GM23248 (cell line): ENCODE measurements around the gene ELMO1.

Source experiments
- EZH2 ChIP-seq: fragments of 200-600 bp; sonication (generic); IDR thresholded peaks from 2 replicates; pipeline ENCODE4 v1.6.1; 2018; ENCODE audit warnings: antibody characterized with exemption, mild to moderate bottlenecking; ENCODE audit not compliant: insufficient read depth, poor library complexity, severe bottlenecking
- EZH2phosphoT487 ChIP-seq: fragments of 200-600 bp; sonication (generic); IDR thresholded peaks from 2 replicates; pipeline ENCODE4 v1.6.1; 2018; ENCODE audit warnings: antibody characterized with exemption, moderate library complexity, mild to moderate bottlenecking, low read depth; ENCODE audit not compliant: insufficient read depth

DNA sequence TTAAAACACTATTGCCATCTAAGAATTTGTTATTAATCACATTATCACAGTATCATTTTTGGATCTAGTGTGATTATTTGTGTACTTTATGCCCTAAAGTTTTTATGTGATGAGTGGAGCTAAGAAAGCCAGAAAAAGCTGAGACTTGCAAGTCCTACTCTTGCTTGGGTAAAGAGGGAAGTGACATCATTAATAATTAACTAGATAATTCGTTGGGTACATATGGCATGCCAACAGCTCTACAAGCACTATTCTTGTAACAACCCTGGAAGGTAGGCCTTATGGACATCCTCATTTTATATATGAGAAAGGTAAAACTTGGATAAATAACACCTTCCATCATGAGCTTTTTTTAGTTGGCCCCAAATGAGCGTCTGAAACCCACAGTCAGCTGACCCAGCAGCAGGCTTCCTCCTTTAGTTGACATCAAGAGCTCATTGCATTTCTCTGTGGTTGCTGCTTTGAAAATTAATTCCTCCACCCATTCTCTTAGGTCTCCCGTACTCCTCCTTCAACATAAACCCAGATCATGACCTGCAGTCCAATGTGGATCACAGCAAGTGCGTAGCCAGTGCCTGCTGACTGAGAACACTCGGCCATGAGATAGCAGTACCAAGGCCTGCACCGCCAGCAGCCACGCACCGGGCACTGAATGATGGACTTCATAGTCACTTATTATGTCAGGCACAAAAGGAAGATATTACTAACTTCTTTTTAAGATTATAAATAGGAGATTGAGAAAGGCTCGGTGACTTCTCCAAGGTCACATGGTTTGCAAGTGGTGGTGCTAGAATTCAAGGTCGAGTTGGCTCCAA, 432.4 kb downstream of the ELMO1 start:
- TF ChIP-seq EZH2 (no peak), EZH2phosphoT487 (no peak)
